HG03039 (cell line): Measurements from ENCODE around the gene RBM45.

ENCODE experiments used
- ATAC-seq: cut with Tn5 transposase; IDR thresholded peaks from one replicate; pipeline ENCODE4 v1.9.1; 2021; ENCODE audit warnings: mild to moderate bottlenecking, moderate library complexity; ENCODE audit not compliant: unreplicated experiment

The RBM45 gene

GRCh38 chr2:178157574-178157973 lies 45.3 kb downstream of the RBM45 start:
- ATAC-seq = no peak

- no peak for ATAC-seq
These were observed 47.7 kb downstream of the RBM45 start for GRCh38 chr2:178159966-178160365.

GRCh38 chr2:178160601-178161000 lies 48.4 kb downstream of the RBM45 start:
- no peak for ATAC-seq

GRCh38 chr2:178163395-178163794 lies 51.2 kb downstream of the RBM45 start:
- ATAC-seq = no peak

- no peak for ATAC-seq
These were observed 51.7 kb downstream of the RBM45 start for GRCh38 chr2:178163911-178164310.

GRCh38 chr2:178173657-178174056 lies 61.4 kb downstream of the RBM45 start:
- ATAC-seq = no peak

GRCh38 chr2:178177066-178177679 lies 64.9 kb downstream of the RBM45 start:
- ATAC-seq = no peak
